GM12878 (cell line): ENCODE data around the gene TAS2R60.
"Not testable (repeated sequence)": the region's sequence is repeated elsewhere in the genome, so short reads cannot be mapped to it uniquely, and the experiment has no call there.

Source experiments
- HCFC1 ChIP-seq: fragments of 150-350 bp; IDR thresholded peaks from 2 replicates; pipeline ENCODE4 v1.6.1; 2014; ENCODE audit warnings: low read length
- HDAC6 ChIP-seq: fragments of 200-600 bp; sonication (generic); IDR thresholded peaks from one replicate; pipeline ENCODE4 v1.8.0; 2017; ENCODE audit warnings: antibody characterized with exemption; ENCODE audit not compliant: unreplicated experiment
- MTA3 ChIP-seq: IDR thresholded peaks from 2 replicates; pipeline ENCODE4 v1.6.1; 2012; ENCODE audit warnings: low read length, inconsistent platforms, borderline replicate concordance
- POLR2AphosphoS5 ChIP-seq: IDR thresholded peaks from 2 replicates; pipeline ENCODE4 v1.6.1; 2011; ENCODE audit warnings: mild to moderate bottlenecking, low read length, inconsistent platforms
- RAD21 ChIP-seq: IDR thresholded peaks from 2 replicates; pipeline ENCODE4 v1.6.1; 2011; ENCODE audit warnings: mild to moderate bottlenecking, low read depth, low read length, moderate library complexity; ENCODE audit not compliant: insufficient read depth
- RFX5 ChIP-seq: IDR thresholded peaks from 2 replicates; pipeline ENCODE4 v1.6.1; 2011; ENCODE audit warnings: low read depth, low read length, improper control_type of control experiment
- SMC3 ChIP-seq: IDR thresholded peaks from 2 replicates; pipeline ENCODE4 v1.6.1; 2011; ENCODE audit warnings: low read length, improper control_type of control experiment, borderline replicate concordance
- TBL1XR1 ChIP-seq: IDR thresholded peaks from 2 replicates; pipeline ENCODE4 v1.6.1; 2012; ENCODE audit warnings: low read depth, low read length, improper control_type of control experiment
- ZZZ3 ChIP-seq: IDR thresholded peaks from 2 replicates; pipeline ENCODE4 v1.6.1; 2011; ENCODE audit warnings: low read depth; ENCODE audit not compliant: control insufficient read depth, insufficient read length
- TF ChIP-seq, protein P1 (sequence below), 3 experiments: IDR thresholded peaks in 2 of 3; conservative IDR thresholded peaks in 1 of 3; 2 replicates each; pipeline ENCODE4 v1.5.1; 2011; ENCODE audit warnings: low read depth in 3 of 3, low read length in 3 of 3, mild to moderate bottlenecking in 3 of 3, control low read depth in 2 of 3, moderate library complexity in 2 of 3, inconsistent platforms in 1 of 3, mixed read lengths in 1 of 3; ENCODE audit not compliant: control insufficient read depth in 2 of 3, insufficient read depth in 1 of 3; ENCODE audit errors: extremely low read depth in 1 of 3
- TF ChIP-seq, protein P2 (sequence below): IDR thresholded peaks from 2 replicates; pipeline ENCODE4 v1.6.1; 2012; ENCODE audit warnings: low read depth, low read length, improper control_type of control experiment

DNA sequence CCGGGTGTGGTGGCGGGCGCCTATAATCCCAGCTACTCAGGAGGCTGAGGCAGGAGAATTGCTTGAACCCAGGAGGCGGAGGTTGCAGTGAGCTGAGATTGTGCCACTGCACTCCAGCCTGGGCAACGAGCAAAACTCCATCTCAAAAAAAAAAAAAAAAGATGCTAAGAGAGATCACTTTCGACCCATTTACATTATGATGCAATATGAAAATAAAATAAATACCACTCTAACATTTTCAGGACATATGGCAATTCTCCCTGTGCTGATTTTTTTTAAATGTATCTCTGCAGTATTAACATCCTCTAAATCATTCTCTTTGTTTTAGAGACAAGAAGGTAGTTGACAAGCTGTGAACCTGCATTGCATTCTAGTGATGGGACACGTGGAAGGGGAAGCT, 28.0 kb upstream of the TAS2R60 start:
- not testable (repeated sequence) for TF ChIP-seq TBL1XR1, RFX5, MTA3, POLR2AphosphoS5, HCFC1, RAD21, HDAC6, SMC3, ZZZ3
- TF ChIP-seq, protein P1, sequence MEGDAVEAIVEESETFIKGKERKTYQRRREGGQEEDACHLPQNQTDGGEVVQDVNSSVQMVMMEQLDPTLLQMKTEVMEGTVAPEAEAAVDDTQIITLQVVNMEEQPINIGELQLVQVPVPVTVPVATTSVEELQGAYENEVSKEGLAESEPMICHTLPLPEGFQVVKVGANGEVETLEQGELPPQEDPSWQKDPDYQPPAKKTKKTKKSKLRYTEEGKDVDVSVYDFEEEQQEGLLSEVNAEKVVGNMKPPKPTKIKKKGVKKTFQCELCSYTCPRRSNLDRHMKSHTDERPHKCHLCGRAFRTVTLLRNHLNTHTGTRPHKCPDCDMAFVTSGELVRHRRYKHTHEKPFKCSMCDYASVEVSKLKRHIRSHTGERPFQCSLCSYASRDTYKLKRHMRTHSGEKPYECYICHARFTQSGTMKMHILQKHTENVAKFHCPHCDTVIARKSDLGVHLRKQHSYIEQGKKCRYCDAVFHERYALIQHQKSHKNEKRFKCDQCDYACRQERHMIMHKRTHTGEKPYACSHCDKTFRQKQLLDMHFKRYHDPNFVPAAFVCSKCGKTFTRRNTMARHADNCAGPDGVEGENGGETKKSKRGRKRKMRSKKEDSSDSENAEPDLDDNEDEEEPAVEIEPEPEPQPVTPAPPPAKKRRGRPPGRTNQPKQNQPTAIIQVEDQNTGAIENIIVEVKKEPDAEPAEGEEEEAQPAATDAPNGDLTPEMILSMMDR (IDR thresholded peaks at IDR 0.05 in 2 of 3, conservative IDR thresholded peaks at IDR 0.05 in 1 of 3; ENCODE audit: control insufficient read depth in 2 of 3, extremely low read depth in 1 of 3, insufficient read depth in 1 of 3, low read depth in 3 of 3, low read length in 3 of 3) = not testable (repeated sequence)
- TF ChIP-seq, protein P2, sequence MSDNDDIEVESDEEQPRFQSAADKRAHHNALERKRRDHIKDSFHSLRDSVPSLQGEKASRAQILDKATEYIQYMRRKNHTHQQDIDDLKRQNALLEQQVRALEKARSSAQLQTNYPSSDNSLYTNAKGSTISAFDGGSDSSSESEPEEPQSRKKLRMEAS = not testable (repeated sequence)
